GM23338 (cell line): Measurements from ENCODE around the gene DAPK3. TPM values are rescaled to one million over a fixed set of nuclear protein-coding genes. Genes with fewer than 3 reads are reported as not detected.

Source experiments
- ATAC-seq: fragments of 200-7000 bp; cut with Tn5 transposase; 3 replicates; pipeline ENCODE4 v1.9.1; 2020
- DNase-seq: peaks from one replicate; pipeline ENCODE4 v3.0.0-alpha.2; 2015; ENCODE audit warnings: low spot score
- H2AFZ ChIP-seq: fragments of 200-600 bp; sonication (generic); 2 replicates; pipeline ENCODE4 v1.8.0; 2016; ENCODE audit warnings: antibody characterized with exemption, mild to moderate bottlenecking, moderate library complexity
- H3F3A ChIP-seq: fragments of 200-600 bp; sonication (generic); replicated peaks from 2 replicates; pipeline ENCODE4 v1.8.0; 2017; ENCODE audit warnings: antibody characterized with exemption, mixed run types, low read depth
- H3K27ac ChIP-seq: fragments of 200-600 bp; sonication (generic); 2 replicates; pipeline ENCODE4 v1.6.1; 2016; ENCODE audit warnings: low read depth
- H3K27me3 ChIP-seq: fragments of 200-600 bp; sonication (generic); 2 replicates; pipeline ENCODE4 v1.8.0; 2016; ENCODE audit warnings: mild to moderate bottlenecking, mixed run types, moderate library complexity; ENCODE audit not compliant: insufficient read depth
- H3K36me3 ChIP-seq: fragments of 200-600 bp; sonication (generic); 2 replicates; pipeline ENCODE4 v1.8.0; 2016; ENCODE audit warnings: mild to moderate bottlenecking; ENCODE audit not compliant: insufficient read depth
- H3K4me1 ChIP-seq: fragments of 200-600 bp; sonication (generic); 2 replicates; pipeline ENCODE4 v1.8.0; 2016; ENCODE audit warnings: mild to moderate bottlenecking, moderate library complexity; ENCODE audit not compliant: insufficient read depth
- H3K4me2 ChIP-seq: fragments of 200-600 bp; sonication (generic); 2 replicates; pipeline ENCODE4 v1.7.1; 2017; ENCODE audit warnings: mixed run types
- H3K4me3 ChIP-seq: fragments of 200-600 bp; sonication (generic); 2 replicates; pipeline ENCODE4 v1.6.1; 2016; ENCODE audit warnings: mixed run types
- H3K79me2 ChIP-seq: fragments of 200-600 bp; sonication (generic); replicated peaks from 2 replicates; pipeline ENCODE4 v1.8.0; 2017; ENCODE audit warnings: mild to moderate bottlenecking; ENCODE audit not compliant: insufficient read depth
- H3K9me2 ChIP-seq: fragments of 200-600 bp; sonication (generic); 2 replicates; pipeline ENCODE4 v1.8.0; 2017; ENCODE audit not compliant: insufficient read depth
- H4K20me1 ChIP-seq: fragments of 200-600 bp; sonication (generic); replicated peaks from 2 replicates; pipeline ENCODE4 v1.8.0; 2017; ENCODE audit warnings: mild to moderate bottlenecking; ENCODE audit not compliant: insufficient read depth
- H3K27ac Mint-ChIP-seq: 2 replicates; pipeline ENCODE4 v1.8.0; 2020; ENCODE audit warnings: inconsistent platforms, mild to moderate bottlenecking, moderate library complexity, mixed read lengths
- H3K27me3 Mint-ChIP-seq: 3 replicates; pipeline ENCODE4 v1.8.0; 2022; ENCODE audit warnings: low read depth, mild to moderate bottlenecking, moderate library complexity, mixed read lengths, inconsistent platforms; ENCODE audit not compliant: insufficient read depth, poor library complexity
- H3K36me3 Mint-ChIP-seq: 3 replicates; pipeline ENCODE4 v1.8.0; 2021; ENCODE audit warnings: low read depth, mild to moderate bottlenecking, inconsistent platforms, moderate library complexity, mixed read lengths
- H3K4me1 Mint-ChIP-seq: 3 replicates; pipeline ENCODE4 v1.8.0; 2020; ENCODE audit warnings: mild to moderate bottlenecking, inconsistent platforms, mixed read lengths
- H3K4me3 Mint-ChIP-seq: 3 replicates; pipeline ENCODE4 v1.8.0; 2021; ENCODE audit warnings: moderate library complexity, mild to moderate bottlenecking, inconsistent platforms, mixed read lengths
- H3K9me3 Mint-ChIP-seq: 3 replicates; pipeline ENCODE4 v1.8.0; 2020; ENCODE audit warnings: moderate library complexity, mild to moderate bottlenecking, inconsistent platforms, mixed read lengths
- CTCF ChIP-seq, 2 experiments: fragments of 200-600 bp in 1 of 2; sonication (generic) in 1 of 2; conservative IDR thresholded peaks; 2 replicates each; pipeline versions ENCODE4 v1.5.1 to v1.6.1; 2016 to 2017; ENCODE audit warnings: antibody characterized with exemption in 2 of 2, low read depth in 2 of 2, mild to moderate bottlenecking in 2 of 2, moderate library complexity in 1 of 2
- ETS1 ChIP-seq: IDR thresholded peaks from 2 replicates; pipeline ENCODE4 v1.6.1; 2016; ENCODE audit warnings: antibody characterized with exemption
- EZH2phosphoT487 ChIP-seq: fragments of 200-600 bp; sonication (generic); IDR thresholded peaks from one replicate; pipeline ENCODE4 v1.8.1; 2018; ENCODE audit warnings: antibody characterized with exemption; ENCODE audit not compliant: unreplicated experiment
- JUNB ChIP-seq: IDR thresholded peaks from one replicate; pipeline ENCODE4 v1.6.1; 2016; ENCODE audit warnings: antibody characterized with exemption; ENCODE audit not compliant: unreplicated experiment
- STAT1 ChIP-seq: IDR thresholded peaks from one replicate; pipeline ENCODE4 v1.6.1; 2016; ENCODE audit warnings: antibody characterized with exemption; ENCODE audit not compliant: unreplicated experiment
- ZNF114 ChIP-seq: fragments of 250-450 bp; sonication (Bioruptor Pico); IDR thresholded peaks from 2 replicates; pipeline ENCODE4 v1.5.0; 2020; ENCODE audit warnings: mild to moderate bottlenecking, moderate library complexity
- ZNF331 ChIP-seq: fragments of 250-450 bp; sonication (Bioruptor Pico); IDR thresholded peaks from 2 replicates; pipeline ENCODE4 v1.5.0; 2020; ENCODE audit warnings: low read depth, mild to moderate bottlenecking, moderate library complexity
- ZNF462 ChIP-seq: fragments of 250-450 bp; sonication (Bioruptor Pico); IDR thresholded peaks from 2 replicates; pipeline ENCODE4 v1.5.0; 2020; ENCODE audit warnings: mild to moderate bottlenecking, moderate library complexity
- polyA plus RNA-seq: library from polyadenylated mRNA; unstranded; fragments of >200 nt; fragmentation: Nextera tagmentation; extraction: Ambion mirVana; gene quantifications from 2 replicates; pipeline ENCODE4 v1.2.1, GENCODE V29; 2016
- total RNA-seq: library from RNA; depleted of rRNA; stranded (reverse); fragments of >200 nt; shearing (Covaris generic); gene quantifications from 2 replicates; pipeline ENCODE4 v1.2.3, GENCODE V29; 2014

Gene DAPK3
- total and polyA plus RNA-seq, 2 experiments from 2014 or later, result 32.1 to 95.6 TPM

GRCh38 chr19:3959766-3960131 is 11.2 kb downstream of the DAPK3 start (continued):
- no peak for TF ChIP-seq CTCF (conservative IDR thresholded peaks at IDR 0.05; ENCODE audit: low read depth in 2 of 2)

GRCh38 chr19:3958836-3959765 is 11.8 kb downstream of the DAPK3 start:
- no peak; the same call in 2 of the 3 replicates for ATAC-seq
- TF ChIP-seq ZNF462 (no peak), ZNF114 (CRISPR knock-in tag) (no peak), STAT1 (no peak), ZNF331 (no peak), CTCF (conservative IDR thresholded peaks at IDR 0.05; ENCODE audit: low read depth in 2 of 2) (no peak), EZH2phosphoT487 (no peak), ETS1 (no peak), JUNB (no peak)

More at GRCh38 chr19:3958836-3959765, 11.8 kb downstream of the DAPK3 start:
- H3K27me3 Mint-ChIP-seq, result peaks cover 14% of the 10 kb centered on the region
- no peaks in the 10 kb centered on the region for H3K27me3 ChIP-seq
- H3K4me3 ChIP-seq, result no peak overlapping the region
- H3K4me3 Mint-ChIP-seq, result no peak overlapping the region
- no peaks in the 10 kb centered on the region; the same call in 1 of the 2 replicates for H4K20me1 ChIP-seq
- H3K27ac Mint-ChIP-seq, result no peak overlapping the region
- no peak overlapping the region for H3K27ac ChIP-seq
- H3K79me2 ChIP-seq, result no peaks in the 10 kb centered on the region
- peaks cover 11% of the 10 kb centered on the region; the same call in 1 of the 2 replicates for H3K36me3 ChIP-seq
- peaks cover 47% of the 10 kb centered on the region for H3K36me3 Mint-ChIP-seq
- H3K9me3 Mint-ChIP-seq, result no peaks in the 10 kb centered on the region
- no peaks in the 10 kb centered on the region for H3K9me2 ChIP-seq
- H3K4me2 ChIP-seq, result no peak overlapping the region
- H3K4me1 ChIP-seq, result no peaks in the 10 kb centered on the region
- no peak overlapping the region for H2AFZ ChIP-seq
- no peaks in the 10 kb centered on the region for H3F3A ChIP-seq
- H3K4me1 Mint-ChIP-seq, result no peaks in the 10 kb centered on the region
- DNase-seq, result no peak
